Adrenal gland (tissue), 12 donors: ENCODE results near the gene RET. TPM values are rescaled to one million over a fixed set of nuclear protein-coding genes. Genes with fewer than 3 reads are reported as not detected.
A peak's percentile ranks its signal among the peaks of the same experiment; 100 is the strongest.

Experiments
- DNase-seq, 7 donors: peaks; one replicate each; pipeline ENCODE4 v3.0.0-alpha.2; 2019 to 2020
- H3K27ac ChIP-seq, 5 donors: fragments of 200-600 bp; sonication (generic) in 4 of 5; 1 replicate in 3 of 5; 2 replicates in 2 of 5; pipeline versions ENCODE4 v1.5.1 to v1.8.0; 2016 to 2020; ENCODE audit warnings: mild to moderate bottlenecking in 1 of 5
- H3K27me3 ChIP-seq: fragments of 200-600 bp; 2 replicates; pipeline ENCODE4 v1.8.0; 2021
- H3K36me3 ChIP-seq, 2 donors: fragments of 200-600 bp; replicated peaks in 1 of 2; 1 replicate in 1 of 2; 2 replicates in 1 of 2; pipeline versions ENCODE4 v1.5.1 to v1.8.0; 2018 to 2022
- H3K4me1 ChIP-seq, 2 donors: fragments of 200-600 bp; replicated peaks in 1 of 2; 1 replicate in 1 of 2; 2 replicates in 1 of 2; pipeline versions ENCODE4 v1.5.1 to v1.8.0; 2018 to 2021
- H3K4me3 ChIP-seq, 4 donors: fragments of 200-600 bp; sonication (generic) in 3 of 4; one replicate each; pipeline ENCODE4 v1.5.1; 2016 to 2018
- H3K9me3 ChIP-seq, 3 donors: fragments of 200-600 bp; sonication (generic) in 1 of 3; replicated peaks in 1 of 3; 1 replicate in 2 of 3; 2 replicates in 1 of 3; pipeline versions ENCODE4 v1.5.1 to v1.8.0; 2016 to 2021
- CTCF ChIP-seq, 6 experiments: fragments of 450-650 bp in 4 of 6; fragments of 200-600 bp in 2 of 6; sonication (generic) in 1 of 6; IDR thresholded peaks; 1 replicate in 5 of 6; 2 replicates in 1 of 6; pipeline versions ENCODE4 v1.5.1 to v1.8.0; 2016 to 2021; ENCODE audit warnings: antibody characterized with exemption in 6 of 6, mild to moderate bottlenecking in 2 of 6, moderate library complexity in 1 of 6
- POLR2A ChIP-seq, 2 donors: fragments of 450-650 bp; IDR thresholded peaks; one replicate each; pipeline ENCODE4 v1.6.1; 2017; ENCODE audit warnings: antibody characterized with exemption in 2 of 2, mild to moderate bottlenecking in 2 of 2, moderate library complexity in 1 of 2
- WGBS, 4 donors: extraction: QIAGEN DNeasy Blood & Tissue Kit in 2 of 4; methylation state at CpG; one replicate each; pipeline versions ENCODE4 v1.1.5 to v1.1.7; 2013 to 2017; 5-methylcytosine and 5-hydroxymethylcytosine counted together
- intact Hi-C, 2 donors: fragments of 100-400 bp; cut with DNase I; formaldehyde crosslinking; loops; one replicate each; pipeline versions ENCODE4 v1.14.1 to v1.15.0; 2022 to 2023
- polyA plus RNA-seq, 3 donors: library from polyadenylated mRNA; stranded (reverse); fragments of 200-250 nt in 2 of 3; fragments of 350-450 nt in 1 of 3; fragmentation: Illumina TruSeq in 1 of 3; extraction: RNeasy Lipid Tissue Mini Kit (QIAGEN cat#74804) in 1 of 3; gene quantifications; one replicate each; pipeline ENCODE4 v1.2.3, GENCODE V29; 2013 to 2014
- total RNA-seq, 9 donors: library from RNA; depleted of rRNA in 4 of 9; stranded (reverse); fragments of >200 nt in 4 of 9; fragments of 120-200 nt in 1 of 9; fragmentation: NEBNext Ultra II Directional in 1 of 9; extraction: Animal tissue kit (Norgen Biotek cat#: 25700) in 1 of 9; gene quantifications; one replicate each; pipeline versions ENCODE4 v1.1.0 to v1.2.4, GENCODE V29; 2013 to 2023
- donor health status: healthy with polysubstance abuse.
- donor health status: Bipolar disorder and iron deficiency.
- donor health status: DM: yes; HTN: yes; CAD: no.
- donor health status: DM: no; HTN: no; CAD: no.
- donor health status: DM: no; HTN: no; CAD: no.
- donor health status: DM: yes; HTN: yes; CAD: no.

RET gene
- total and polyA plus RNA-seq, 12 donors = 1.6 to 43.6 (median 6.0) TPM

- no peaks in the 10 kb centered on the region for H3K4me1 ChIP-seq
- H3K9me3 ChIP-seq = no peaks in the 10 kb centered on the region
- DNase-seq = peak in 1 of 7 donors; percentile 79
- WGBS, 4 donors = 60 to 69% (median 67%) methylated on average over 4 to 5 of the region's 5 CpGs
- TF ChIP-seq CTCF (IDR thresholded peaks at IDR 0.05) = peak in 1 of 6 experiments; percentile 6
- TF ChIP-seq POLR2A (IDR thresholded peaks at IDR 0.05) = no peak
- H3K4me3 ChIP-seq = no peak overlapping the region
- peaks cover 26% of the 10 kb centered on the region for H3K27me3 ChIP-seq
- H3K36me3 ChIP-seq = no peaks in the 10 kb centered on the region
- intact Hi-C loops = no loop called here
- peak overlapping the region in 1 of 5 donors; percentile 34 for H3K27ac ChIP-seq
These were observed 1.3 kb upstream of the RET start for GRCh38 chr10:43075612-43076003.

GRCh38 chr10:43076311-43076875 lies 476 bp upstream of the RET start:
- H3K4me3 ChIP-seq = peak overlapping the region in 1 of 4 donors; percentile 39
- H3K4me1 ChIP-seq = no peaks in the 10 kb centered on the region
- H3K9me3 ChIP-seq = no peaks in the 10 kb centered on the region
- TF ChIP-seq POLR2A (IDR thresholded peaks at IDR 0.05) = no peak
- DNase-seq = no peak
- intact Hi-C loops = no loop called here
- H3K27me3 ChIP-seq = peaks cover 26% of the 10 kb centered on the region
- no peaks in the 10 kb centered on the region for H3K36me3 ChIP-seq
- peak overlapping the region in 1 of 5 donors; percentile 34 for H3K27ac ChIP-seq
- 1 to 4% (median 3%) methylated on average over 16 to 45 of the region's 45 CpGs for WGBS, 4 donors

GRCh38 chr10:43077421-43078171 lies 727 bp downstream of the RET start:
- H3K9me3 ChIP-seq = no peaks in the 10 kb centered on the region
- no peaks in the 10 kb centered on the region for H3K4me1 ChIP-seq
- H3K36me3 ChIP-seq = no peaks in the 10 kb centered on the region
- peak overlapping the region in 1 of 4 donors; percentile 39 for H3K4me3 ChIP-seq
- WGBS, 4 donors = 4 to 10% (median 5%) methylated on average over 3 to 72 of the region's 72 CpGs
- TF ChIP-seq POLR2A (IDR thresholded peaks at IDR 0.05) = no peak
- no peak for TF ChIP-seq CTCF (IDR thresholded peaks at IDR 0.05)
- peaks cover 26% of the 10 kb centered on the region for H3K27me3 ChIP-seq
- H3K27ac ChIP-seq = peak overlapping the region in 1 of 5 donors; percentile 17
- intact Hi-C loops = no loop called here
- DNase-seq = no peak

- H3K36me3 ChIP-seq = no peaks in the 10 kb centered on the region
- no peak overlapping the region for H3K4me3 ChIP-seq
- no peaks in the 10 kb centered on the region for H3K9me3 ChIP-seq
- TF ChIP-seq POLR2A (IDR thresholded peaks at IDR 0.05) (no peak), CTCF (IDR thresholded peaks at IDR 0.05) (no peak)
- peaks cover 26% of the 10 kb centered on the region for H3K27me3 ChIP-seq
- no peak overlapping the region for H3K27ac ChIP-seq
- no peaks in the 10 kb centered on the region for H3K4me1 ChIP-seq
- WGBS, 4 donors = 30 to 57% (median 51%) methylated on average over 8 to 14 of the region's 14 CpGs
- no peak for DNase-seq
- intact Hi-C loops = no loop called here
These were observed 1.5 kb downstream of the RET start for GRCh38 chr10:43078175-43078985.
